Stimulated activated CD8-positive, alpha-beta memory T cell treated with anti-CD3 and anti-CD28 coated beads, Interleukin-2, amount 100 ng/mL, for 1 hour (primary cell): ENCODE measurements around the gene LRRC10B.

Source experiments
- DNase-seq, 2 donors: peaks; one replicate each; pipeline ENCODE4 v3.0.0-alpha.2; 2020; ENCODE audit warnings: low read depth in 2 of 2

LRRC10B gene

GRCh38 chr11:61486779-61487178 is 21.8 kb upstream of the LRRC10B start:
- no peak for DNase-seq

GRCh38 chr11:61487342-61488025 is 21.1 kb upstream of the LRRC10B start:
- no peak for DNase-seq

- DNase-seq = no peak
Observed at GRCh38 chr11:61488651-61489291, 19.8 kb upstream of the LRRC10B start.

- DNase-seq = no peak
Observed at GRCh38 chr11:61489833-61490721, 18.5 kb upstream of the LRRC10B start.

GRCh38 chr11:61491736-61492395 is 16.7 kb upstream of the LRRC10B start:
- no peak for DNase-seq

- no peak for DNase-seq
Observed at GRCh38 chr11:61494381-61494961, 14.1 kb upstream of the LRRC10B start.

GRCh38 chr11:61495801-61496601 is 12.5 kb upstream of the LRRC10B start:
- DNase-seq = no peak

GRCh38 chr11:61496602-61497400 is 11.7 kb upstream of the LRRC10B start:
- DNase-seq = no peak

GRCh38 chr11:61497473-61497872 is 11.1 kb upstream of the LRRC10B start:
- DNase-seq = no peak

- DNase-seq = no peak
Observed at GRCh38 chr11:61497876-61498275, 10.7 kb upstream of the LRRC10B start.

- no peak for DNase-seq
Observed at GRCh38 chr11:61498767-61499341, 9.7 kb upstream of the LRRC10B start.

GRCh38 chr11:61499816-61500491 is 8.6 kb upstream of the LRRC10B start:
- no peak for DNase-seq

GRCh38 chr11:61502522-61502921 is 6.0 kb upstream of the LRRC10B start:
- DNase-seq = no peak

GRCh38 chr11:61503135-61503770 is 5.3 kb upstream of the LRRC10B start:
- DNase-seq = no peak

GRCh38 chr11:61505106-61505505 is 3.4 kb upstream of the LRRC10B start:
- DNase-seq = no peak

- no peak for DNase-seq
Observed at GRCh38 chr11:61505640-61506155, 2.9 kb upstream of the LRRC10B start.

- no peak for DNase-seq
Observed at GRCh38 chr11:61507012-61507768, 1.4 kb upstream of the LRRC10B start.
